Right hindlimb (tissue), 1 donor: ENCODE measurements around the gene MRPL41.
"Not testable (repeated sequence)": the region's sequence is repeated elsewhere in the genome, so short reads cannot be mapped to it uniquely, and the experiment has no call there.

ENCODE experiments used
- DNase-seq: peaks from one replicate; pipeline ENCODE4 v3.0.0-alpha.2; 2018

MRPL41 gene

GRCh38 chr9:137522746-137523455 lies 28.8 kb upstream of the MRPL41 start:
- DNase-seq, result no peak

- no peak for DNase-seq
Observed at GRCh38 chr9:137524161-137524980, 27.3 kb upstream of the MRPL41 start.

GRCh38 chr9:137524981-137525317 lies 26.7 kb upstream of the MRPL41 start:
- no peak for DNase-seq

- DNase-seq, result no peak
Observed at GRCh38 chr9:137530331-137530730, 21.3 kb upstream of the MRPL41 start.

GRCh38 chr9:137531099-137531765 lies 20.4 kb upstream of the MRPL41 start:
- DNase-seq, result no peak

- DNase-seq, result not testable (repeated sequence)
Observed at GRCh38 chr9:137532891-137533468, 18.7 kb upstream of the MRPL41 start.

GRCh38 chr9:137534256-137535119 lies 17.2 kb upstream of the MRPL41 start:
- peak; percentile 49 for DNase-seq

- DNase-seq, result no peak
Observed at GRCh38 chr9:137535120-137535428, 16.6 kb upstream of the MRPL41 start.

GRCh38 chr9:137536594-137537131 lies 15.0 kb upstream of the MRPL41 start:
- not testable (repeated sequence) for DNase-seq

GRCh38 chr9:137538058-137538457 lies 13.6 kb upstream of the MRPL41 start:
- DNase-seq, result no peak

- DNase-seq, result no peak
Observed at GRCh38 chr9:137540536-137540935, 11.1 kb upstream of the MRPL41 start.

- no peak for DNase-seq
Observed at GRCh38 chr9:137542486-137542885, 9.2 kb upstream of the MRPL41 start.

- DNase-seq, result no peak
Observed at GRCh38 chr9:137543237-137543963, 8.3 kb upstream of the MRPL41 start.

GRCh38 chr9:137544176-137544760 lies 7.4 kb upstream of the MRPL41 start:
- DNase-seq, result no peak

GRCh38 chr9:137545123-137545522 lies 6.6 kb upstream of the MRPL41 start:
- no peak for DNase-seq

- no peak for DNase-seq
Observed at GRCh38 chr9:137547687-137548543, 3.8 kb upstream of the MRPL41 start.

GRCh38 chr9:137550231-137550621 lies 1.5 kb upstream of the MRPL41 start, which contains the start of gene PNPLA7:
PNPLA7 (minus strand) TSS chr9:137550402; CDS start chr9:137550197, 205 bp downstream.
- peak; percentile 88 for DNase-seq

GRCh38 chr9:137550958-137551263 lies 768 bp upstream of the MRPL41 start:
- not testable (repeated sequence) for DNase-seq

- no peak for DNase-seq
Observed at GRCh38 chr9:137552022-137552768, 516 bp downstream of the MRPL41 start.
